H7 (cell line): ENCODE data around the gene COPE. TPM values are rescaled to one million over a fixed set of nuclear protein-coding genes. Genes with fewer than 3 reads are reported as not detected.

Experiments
- DNase-seq: peaks from one replicate; pipeline ENCODE4 v3.0.0; 2012
- H3K27me3 ChIP-seq: 2 replicates; pipeline ENCODE4 v1.6.0; 2011; ENCODE audit warnings: mild to moderate bottlenecking, low read length; ENCODE audit not compliant: control insufficient read depth, insufficient read depth
- H3K36me3 ChIP-seq: replicated peaks from 2 replicates; pipeline ENCODE4 v1.5.1; 2011; ENCODE audit warnings: low read length; ENCODE audit not compliant: control insufficient read depth, insufficient read depth
- H3K4me3 ChIP-seq: 2 replicates; pipeline ENCODE4 v1.5.1; 2011; ENCODE audit warnings: low read depth, mild to moderate bottlenecking, control low read depth, low read length, moderate library complexity; ENCODE audit not compliant: insufficient read depth
- total RNA-seq: library from RNA; depleted of rRNA; stranded (reverse); fragments of >200 nt; shearing (Covaris generic); gene quantifications from 2 replicates; pipeline ENCODE4 v1.2.3, GENCODE V29; 2014

The COPE gene
- total RNA-seq, 1 experiment from 2014 or later: 306 TPM

GRCh38 chr19:18865106-18865972 lies 53.8 kb downstream of the COPE start:
- Histone ChIP-seq H3K36me3 (peaks cover 35% of the 10 kb centered on the region), H3K27me3 (no peaks in the 10 kb centered on the region), H3K4me3 (no peak overlapping the region)
- DNase-seq: peak; percentile 77

- Histone ChIP-seq H3K36me3 (peaks cover 49% of the 10 kb centered on the region), H3K4me3 (no peak overlapping the region), H3K27me3 (no peaks in the 10 kb centered on the region)
- DNase-seq: peak; percentile 59
These were observed 55.3 kb downstream of the COPE start for GRCh38 chr19:18863843-18864362.

- no peaks in the 10 kb centered on the region for H3K27me3 ChIP-seq
- DNase-seq: no peak
- no peak overlapping the region for H3K4me3 ChIP-seq
- peaks cover 54% of the 10 kb centered on the region for H3K36me3 ChIP-seq
These were observed 56.0 kb downstream of the COPE start for GRCh38 chr19:18862976-18863842.

- Histone ChIP-seq H3K27me3 (no peaks in the 10 kb centered on the region), H3K36me3 (peaks cover 58% of the 10 kb centered on the region), H3K4me3 (no peak overlapping the region)
- DNase-seq: no peak
These were observed 57.3 kb downstream of the COPE start for GRCh38 chr19:18861917-18862316.

- DNase-seq: no peak
- Histone ChIP-seq H3K27me3 (no peaks in the 10 kb centered on the region), H3K4me3 (no peak overlapping the region), H3K36me3 (peaks cover 64% of the 10 kb centered on the region)
These were observed 58.0 kb downstream of the COPE start for GRCh38 chr19:18861235-18861634.

- no peaks in the 10 kb centered on the region for H3K27me3 ChIP-seq
- no peak for DNase-seq
- peaks cover 69% of the 10 kb centered on the region for H3K36me3 ChIP-seq
- no peak overlapping the region for H3K4me3 ChIP-seq
These were observed 58.5 kb downstream of the COPE start for GRCh38 chr19:18860725-18861124.

GRCh38 chr19:18860302-18860700 lies 58.9 kb downstream of the COPE start:
- Histone ChIP-seq H3K27me3 (no peaks in the 10 kb centered on the region), H3K36me3 (peaks cover 72% of the 10 kb centered on the region), H3K4me3 (no peak overlapping the region)
- DNase-seq: no peak

GRCh38 chr19:18859676-18860301 lies 59.4 kb downstream of the COPE start:
- Histone ChIP-seq H3K27me3 (no peaks in the 10 kb centered on the region), H3K4me3 (no peak overlapping the region), H3K36me3 (peaks cover 73% of the 10 kb centered on the region)
- no peak for DNase-seq

GRCh38 chr19:18858906-18859646 lies 60.1 kb downstream of the COPE start:
- no peak overlapping the region for H3K4me3 ChIP-seq
- no peak for DNase-seq
- H3K27me3 ChIP-seq: no peaks in the 10 kb centered on the region
- peaks cover 78% of the 10 kb centered on the region for H3K36me3 ChIP-seq

- H3K27me3 ChIP-seq: no peaks in the 10 kb centered on the region
- no peak overlapping the region for H3K4me3 ChIP-seq
- H3K36me3 ChIP-seq: peaks cover 72% of the 10 kb centered on the region
- DNase-seq: no peak
These were observed 62.0 kb downstream of the COPE start for GRCh38 chr19:18857223-18857622.

- Histone ChIP-seq H3K36me3 (peaks cover 72% of the 10 kb centered on the region), H3K27me3 (no peaks in the 10 kb centered on the region), H3K4me3 (no peak overlapping the region)
- DNase-seq: peak; percentile 81
These were observed 62.6 kb downstream of the COPE start for GRCh38 chr19:18856385-18857126.

GRCh38 chr19:18855647-18856384 lies 63.4 kb downstream of the COPE start:
- no peak overlapping the region for H3K4me3 ChIP-seq
- H3K27me3 ChIP-seq: no peaks in the 10 kb centered on the region
- H3K36me3 ChIP-seq: peaks cover 68% of the 10 kb centered on the region
- DNase-seq: no peak

- peaks cover 64% of the 10 kb centered on the region for H3K36me3 ChIP-seq
- peak; percentile 59 for DNase-seq
- no peaks in the 10 kb centered on the region for H3K27me3 ChIP-seq
- H3K4me3 ChIP-seq: no peak overlapping the region
These were observed 64.2 kb downstream of the COPE start for GRCh38 chr19:18854982-18855381.
